Activated CD4-positive, alpha-beta T cell treated with anti-CD3 and anti-CD28 coated beads for 24 hours (primary cell): ENCODE data around the gene LRRC41.
A peak's percentile ranks its signal among the peaks of the same experiment; 100 is the strongest.
"Not testable (repeated sequence)": the region's sequence is repeated elsewhere in the genome, so short reads cannot be mapped to it uniquely, and the experiment has no call there.

Experiments used
- DNase-seq, 2 donors: peaks; one replicate each; pipeline ENCODE4 v3.0.0-alpha.2; 2020; ENCODE audit warnings: low read depth in 2 of 2

LRRC41 gene

GRCh38 chr1:46303038-46303871 is at the start of gene LRRC41, which contains the start of gene UQCRH:
TSS of gene LRRC41 (minus strand) at chr1:46303616. CDS start at chr1:46303322, 294 bp downstream.
TSS of gene UQCRH (plus strand) at chr1:46303698. CDS start at chr1:46303767, 69 bp downstream.
- peak; percentile 84 to 85 for DNase-seq

GRCh38 chr1:46352363-46352762 is 48.9 kb upstream of the LRRC41 start:
- no peak for DNase-seq

GRCh38 chr1:46345281-46345680 is 41.9 kb upstream of the LRRC41 start:
- DNase-seq = no peak

GRCh38 chr1:46344481-46344880 is 41.1 kb upstream of the LRRC41 start:
- DNase-seq = no peak

- no peak for DNase-seq
These were observed 40.3 kb upstream of the LRRC41 start for GRCh38 chr1:46343705-46344104.

GRCh38 chr1:46343351-46343695 is 39.9 kb upstream of the LRRC41 start:
- DNase-seq = no peak

GRCh38 chr1:46342677-46343350 is 39.4 kb upstream of the LRRC41 start:
- DNase-seq = no peak

GRCh38 chr1:46342084-46342656 is 38.8 kb upstream of the LRRC41 start:
- DNase-seq = no peak

GRCh38 chr1:46341222-46342083 is 38.0 kb upstream of the LRRC41 start:
- no peak for DNase-seq

GRCh38 chr1:46340404-46341221 is 37.2 kb upstream of the LRRC41 start, which contains the start of gene NSUN4:
TSS of gene NSUN4 (plus strand) at chr1:46340807. CDS start at chr1:46340827, 20 bp downstream.
- peak; percentile 78 for DNase-seq

GRCh38 chr1:46337409-46337808 is 34.0 kb upstream of the LRRC41 start:
- DNase-seq = not testable (repeated sequence)

GRCh38 chr1:46335081-46335480 is 31.7 kb upstream of the LRRC41 start:
- DNase-seq = no peak

GRCh38 chr1:46334030-46334384 is 30.6 kb upstream of the LRRC41 start:
- DNase-seq = no peak

- DNase-seq = no peak
These were observed 30.0 kb upstream of the LRRC41 start for GRCh38 chr1:46333300-46334029.

- DNase-seq = not testable (repeated sequence)
These were observed 28.5 kb upstream of the LRRC41 start for GRCh38 chr1:46331786-46332540.

- not testable (repeated sequence) for DNase-seq
These were observed 27.0 kb upstream of the LRRC41 start for GRCh38 chr1:46330381-46330780.

- DNase-seq = not testable (repeated sequence)
These were observed 26.4 kb upstream of the LRRC41 start for GRCh38 chr1:46329807-46330206.

- not testable (repeated sequence) for DNase-seq
These were observed 24.8 kb upstream of the LRRC41 start for GRCh38 chr1:46328182-46328581.
